SK-N-SH (cell line): ENCODE data around the gene ZNF827.

Experiments
- CTCF ChIP-seq: fragments of 200-600 bp; sonication (generic); IDR thresholded peaks from 2 replicates; pipeline ENCODE4 v1.6.1; 2017; ENCODE audit warnings: antibody characterized with exemption, mild to moderate bottlenecking, moderate library complexity
- JUND ChIP-seq: IDR thresholded peaks from 2 replicates; pipeline ENCODE4 v1.4.0; 2012
- REST ChIP-seq: IDR thresholded peaks from 2 replicates; pipeline ENCODE4 v1.6.1; 2012; ENCODE audit warnings: mild to moderate bottlenecking, low read depth, low read length, moderate library complexity
- TAF1 ChIP-seq: IDR thresholded peaks from 2 replicates; pipeline ENCODE4 v1.6.1; 2012; ENCODE audit warnings: low read depth, mild to moderate bottlenecking, low read length, moderate library complexity, borderline replicate concordance

- no peak for TF ChIP-seq JUND
- TF ChIP-seq CTCF = no peak
- no peak for TF ChIP-seq TAF1
- no peak for TF ChIP-seq REST
Measured at GRCh38 chr4:145881576-145881975, 57.0 kb downstream of the ZNF827 start.
